ENCODE data around the gene MCOLN1.

The MCOLN1 gene

DNA sequence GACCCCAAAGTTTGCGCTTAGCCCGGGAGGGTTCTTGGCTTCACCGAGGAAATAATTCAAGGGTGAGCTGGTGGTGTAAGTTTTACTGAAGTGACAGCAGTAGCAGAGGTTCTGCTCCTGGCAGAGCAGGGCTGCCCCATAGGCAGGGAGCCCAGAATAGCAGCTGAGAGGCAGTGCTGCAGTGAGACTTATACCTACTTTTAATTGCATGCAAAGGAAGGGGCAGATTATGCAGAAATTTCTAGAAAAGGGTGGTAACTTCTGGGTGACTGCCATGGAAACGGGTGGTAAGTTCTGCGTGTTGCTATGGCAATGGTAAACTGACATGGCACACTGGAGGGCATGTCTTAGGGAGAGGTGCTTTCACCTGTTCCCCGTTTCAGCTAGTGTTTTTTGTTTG lies 55.7 kb downstream of the MCOLN1 start:
- DNase-seq = no peak

DNA sequence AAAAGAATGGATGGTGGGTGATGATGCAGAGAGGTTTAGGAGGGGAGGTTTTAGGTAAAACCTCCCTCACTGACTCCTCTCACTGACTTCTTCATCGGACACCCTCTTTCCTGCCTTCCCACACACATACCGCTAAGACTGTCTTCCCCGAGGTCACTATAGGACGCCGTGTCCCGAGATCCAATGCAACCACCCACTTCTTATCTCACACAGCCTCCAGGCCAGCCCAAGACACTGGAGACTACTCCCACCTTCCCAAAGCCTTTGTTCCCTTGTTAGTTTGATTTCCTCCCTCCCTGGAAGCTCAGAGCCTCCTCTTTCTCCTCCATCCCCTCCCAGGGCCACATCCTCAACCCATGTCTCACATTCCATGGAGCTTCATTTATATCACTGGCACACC lies 56.8 kb downstream of the MCOLN1 start:
- DNase-seq = no peak

DNA sequence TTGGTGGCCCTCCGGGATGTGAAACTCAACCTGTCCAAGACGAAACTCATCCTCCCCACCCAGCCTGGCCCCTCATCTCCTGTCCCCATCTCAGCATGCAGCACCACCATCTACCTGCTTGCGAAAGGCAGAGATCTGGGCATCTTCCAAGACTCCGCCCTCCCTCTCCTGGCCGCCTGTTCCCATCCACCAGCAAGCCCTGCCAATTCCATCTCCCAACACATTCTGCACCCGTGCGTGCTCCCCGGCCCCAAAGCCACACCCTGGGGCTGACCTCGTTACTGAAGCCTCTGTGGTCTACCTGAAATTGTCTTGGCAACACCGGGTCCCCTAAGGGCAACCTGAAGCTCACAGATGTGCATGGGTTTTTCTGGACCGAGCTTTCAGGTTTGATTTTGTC lies 60.0 kb downstream of the MCOLN1 start:
- DNase-seq = no peak

All from GF-D8 (cell line).